Fibroblast of villous mesenchyme (primary cell): ENCODE measurements around the gene KCNJ2. TPM values are rescaled to one million over a fixed set of nuclear protein-coding genes. Genes with fewer than 3 reads are reported as not detected.

Experiments
- DNase-seq: peaks from one replicate; pipeline ENCODE4 v3.0.0-alpha.2; 2010; ENCODE audit warnings: low read depth
- H3K4me3 ChIP-seq: 2 replicates; pipeline ENCODE4 v1.5.1; 2011; ENCODE audit warnings: low read depth, mild to moderate bottlenecking, low read length
- total RNA-seq: library from RNA; depleted of rRNA; stranded (reverse); fragments of >200 nt; gene quantifications from 2 replicates; pipeline ENCODE4 v1.2.3, GENCODE V29; 2012
- TF ChIP-seq, protein P1 (sequence below): IDR thresholded peaks from 2 replicates; pipeline ENCODE4 v1.5.1; 2012; ENCODE audit warnings: low read depth, mild to moderate bottlenecking, low read length; ENCODE audit not compliant: insufficient read depth

The KCNJ2 gene
- total RNA-seq, 1 donor: 0.86 TPM

DNA sequence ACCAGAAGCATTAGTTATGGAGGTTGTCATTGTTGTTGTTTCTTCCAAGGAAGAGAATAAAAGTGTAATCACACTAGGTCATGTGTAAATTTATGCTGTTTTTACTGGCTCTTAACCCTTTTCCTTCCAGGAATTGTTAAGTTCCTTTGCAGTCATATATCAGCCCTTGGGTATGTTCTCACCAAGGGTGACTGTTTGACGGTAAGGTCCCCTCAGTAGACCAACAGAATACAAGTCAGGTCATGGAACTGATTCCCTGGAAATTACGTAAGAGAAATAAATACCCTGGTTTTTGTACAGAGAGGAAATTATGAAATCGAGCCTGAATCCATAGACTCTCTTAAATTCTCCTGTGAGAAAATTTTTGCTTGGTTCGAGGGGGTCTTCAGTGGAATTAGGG, 11.2 kb upstream of the KCNJ2 start:
- DNase-seq: no peak
- TF ChIP-seq, protein P1, sequence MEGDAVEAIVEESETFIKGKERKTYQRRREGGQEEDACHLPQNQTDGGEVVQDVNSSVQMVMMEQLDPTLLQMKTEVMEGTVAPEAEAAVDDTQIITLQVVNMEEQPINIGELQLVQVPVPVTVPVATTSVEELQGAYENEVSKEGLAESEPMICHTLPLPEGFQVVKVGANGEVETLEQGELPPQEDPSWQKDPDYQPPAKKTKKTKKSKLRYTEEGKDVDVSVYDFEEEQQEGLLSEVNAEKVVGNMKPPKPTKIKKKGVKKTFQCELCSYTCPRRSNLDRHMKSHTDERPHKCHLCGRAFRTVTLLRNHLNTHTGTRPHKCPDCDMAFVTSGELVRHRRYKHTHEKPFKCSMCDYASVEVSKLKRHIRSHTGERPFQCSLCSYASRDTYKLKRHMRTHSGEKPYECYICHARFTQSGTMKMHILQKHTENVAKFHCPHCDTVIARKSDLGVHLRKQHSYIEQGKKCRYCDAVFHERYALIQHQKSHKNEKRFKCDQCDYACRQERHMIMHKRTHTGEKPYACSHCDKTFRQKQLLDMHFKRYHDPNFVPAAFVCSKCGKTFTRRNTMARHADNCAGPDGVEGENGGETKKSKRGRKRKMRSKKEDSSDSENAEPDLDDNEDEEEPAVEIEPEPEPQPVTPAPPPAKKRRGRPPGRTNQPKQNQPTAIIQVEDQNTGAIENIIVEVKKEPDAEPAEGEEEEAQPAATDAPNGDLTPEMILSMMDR: no peak
- H3K4me3 ChIP-seq: no peak overlapping the region

DNA sequence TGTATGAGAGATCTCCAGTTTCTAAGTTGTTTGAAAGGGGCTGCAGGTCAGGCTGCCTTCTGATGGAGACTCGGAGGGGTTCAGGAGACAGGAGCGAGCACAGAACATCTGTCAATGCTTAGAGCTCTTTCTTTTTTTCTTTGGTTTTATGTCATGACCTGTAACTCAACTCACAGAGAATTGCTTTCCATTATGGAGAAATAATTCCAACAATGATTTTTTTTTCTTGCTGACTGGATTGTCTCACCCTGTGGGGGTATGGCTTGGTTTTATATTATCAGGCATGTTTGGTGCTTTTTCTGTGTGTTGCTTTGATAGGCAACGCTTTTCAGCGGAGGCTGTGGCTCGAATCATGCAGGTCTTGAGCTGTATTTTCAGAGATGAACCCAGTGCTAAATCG, 10.7 kb upstream of the KCNJ2 start:
- DNase-seq: no peak
- no peak overlapping the region for H3K4me3 ChIP-seq
- TF ChIP-seq, protein P1: no peak

DNA sequence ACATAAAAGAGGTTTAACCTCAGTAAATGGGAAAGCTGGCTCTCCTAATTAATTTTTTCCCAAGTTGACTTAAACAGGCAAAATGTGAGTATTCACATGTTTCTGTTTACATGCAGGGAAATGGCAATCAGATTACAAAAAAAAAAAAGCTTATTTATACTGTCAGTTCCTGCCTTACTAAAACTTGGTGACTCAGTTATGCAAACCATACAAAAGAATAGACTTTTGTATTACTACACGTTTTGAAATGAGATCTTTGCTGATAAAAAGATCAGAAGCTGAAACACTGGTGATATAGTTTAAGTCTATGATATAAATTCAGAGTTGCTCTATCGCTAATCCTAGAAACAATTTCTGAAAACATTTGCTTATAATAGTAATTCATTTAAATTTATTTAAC, 9.4 kb upstream of the KCNJ2 start:
- TF ChIP-seq, protein P1: no peak
- H3K4me3 ChIP-seq: no peak overlapping the region
- DNase-seq: no peak

DNA sequence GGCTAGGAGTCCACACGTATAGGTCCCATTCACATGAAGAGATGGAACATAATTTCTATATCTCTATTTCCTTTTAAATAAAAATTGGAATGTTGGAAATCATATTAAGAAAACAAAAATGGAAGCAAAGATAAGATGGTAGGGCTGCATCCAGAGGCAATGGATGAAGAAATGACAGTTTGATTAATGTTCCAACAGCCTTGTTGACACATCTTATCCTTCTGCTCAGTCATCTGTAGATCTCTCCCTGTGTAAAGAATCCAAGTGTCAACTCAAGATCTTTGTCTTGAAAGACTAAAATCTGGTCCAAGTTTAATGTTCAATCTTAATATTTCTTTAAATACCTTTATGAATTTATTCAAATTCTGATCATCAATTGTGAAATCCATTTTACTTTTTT, 7.8 kb upstream of the KCNJ2 start:
- H3K4me3 ChIP-seq: no peak overlapping the region
- TF ChIP-seq, protein P1: no peak
- no peak for DNase-seq

DNA sequence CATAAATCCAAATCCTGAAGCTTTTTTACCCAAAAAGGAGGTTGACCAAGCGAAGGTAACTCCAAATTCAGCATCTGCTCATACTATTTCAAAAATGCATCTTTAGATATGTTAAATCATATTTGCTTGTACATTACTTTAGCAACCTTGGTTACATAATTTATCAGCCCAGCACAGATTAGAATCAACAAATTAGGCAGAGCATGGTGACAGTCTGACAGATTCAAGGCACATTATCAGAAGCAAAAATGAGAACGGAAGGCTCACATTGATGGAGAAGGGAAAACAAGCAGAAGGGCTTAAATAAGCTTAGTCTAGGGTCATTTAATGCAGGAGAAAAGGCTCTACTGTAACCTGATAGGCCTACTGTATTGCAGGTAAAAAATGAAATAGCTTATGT, 3.9 kb upstream of the KCNJ2 start:
- TF ChIP-seq, protein P1: no peak
- no peak for DNase-seq
- H3K4me3 ChIP-seq: no peak overlapping the region

DNA sequence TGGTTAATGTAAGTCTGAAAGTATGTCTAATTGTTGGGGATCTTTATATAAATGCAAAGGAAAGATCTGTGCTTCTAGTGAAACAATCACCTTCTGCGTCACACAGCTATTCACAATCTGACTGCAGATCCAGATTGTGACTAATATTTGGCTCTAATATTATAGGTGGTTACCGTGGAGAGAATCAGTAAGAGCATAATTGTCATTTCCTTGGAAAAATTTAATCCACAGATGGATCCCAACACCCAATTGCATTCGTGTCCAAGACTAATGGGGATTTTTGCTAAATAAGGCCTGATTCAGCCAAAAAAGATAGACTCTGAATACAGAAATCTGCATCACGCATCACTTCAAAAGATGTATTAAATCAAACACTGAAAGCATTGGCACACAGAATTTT, 2.7 kb upstream of the KCNJ2 start:
- no peak overlapping the region for H3K4me3 ChIP-seq
- DNase-seq: no peak
- TF ChIP-seq, protein P1: no peak
